Measurements from ENCODE around the gene MRPL18. TPM values are rescaled to one million over a fixed set of nuclear protein-coding genes. Genes with fewer than 3 reads are reported as not detected.

The MRPL18 gene
- total RNA-seq, 6 experiments from 2014 or later, result 74.1 to 93.6 (median 81.4) TPM

DNA sequence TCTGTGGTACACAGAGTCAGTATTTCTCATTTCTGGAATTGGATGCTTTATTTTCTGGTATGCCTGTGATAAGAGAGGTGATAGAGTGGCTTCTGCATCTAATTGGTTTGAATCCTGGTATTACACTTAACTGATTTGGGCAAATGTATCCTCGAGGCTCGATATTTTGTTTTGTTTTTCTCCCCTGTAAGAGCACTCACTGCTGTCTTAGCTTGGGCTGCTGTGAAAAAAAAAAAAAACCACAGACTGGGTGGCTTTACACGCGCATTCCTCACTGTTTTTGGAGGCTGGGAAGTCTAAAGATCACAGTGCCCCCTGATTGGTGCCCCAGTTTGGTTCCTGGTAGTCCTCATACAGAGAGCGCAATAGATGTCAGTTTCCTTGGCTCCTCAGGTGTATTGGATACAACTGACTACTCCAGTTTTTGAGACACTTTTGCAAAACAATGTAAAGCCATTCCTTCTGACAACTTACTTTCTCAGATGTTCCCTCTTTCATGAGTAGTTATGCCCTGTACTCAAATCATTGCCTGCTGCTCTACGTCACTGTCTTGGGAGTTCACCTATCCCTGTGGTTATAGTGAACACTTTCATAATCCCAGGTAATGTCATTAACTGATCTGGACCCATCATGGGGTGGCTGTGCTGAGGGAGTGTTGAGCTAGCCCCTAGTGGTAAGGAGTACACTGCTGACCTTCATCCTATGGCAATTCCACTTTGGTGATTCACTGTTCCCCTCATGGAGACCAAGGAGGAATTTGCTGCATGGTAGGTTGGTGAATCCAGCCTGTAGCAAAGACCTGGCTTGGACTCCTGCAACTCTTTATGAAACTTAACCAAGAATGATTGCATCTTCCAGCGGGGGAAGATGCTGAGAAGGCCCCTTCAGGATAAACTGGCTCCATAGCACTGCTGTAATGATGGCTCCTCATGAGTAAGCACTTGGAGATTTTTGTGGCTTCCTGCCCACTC lies 32.0 kb upstream of the MRPL18 start:
- Mint-ChIP-seq H3K9me3 (no peaks in the 10 kb centered on the region), H3K36me3 (ENCODE audit: low read depth) (peaks cover 49% of the 10 kb centered on the region), H3K4me3 (peak overlapping the region; percentile 21; the same call in 1 of the 2 replicates), H3K4me1 (ENCODE audit: low read depth) (peaks cover 47% of the 10 kb centered on the region), H3K27me3 (ENCODE audit: insufficient read depth) (peaks cover 2% of the 10 kb centered on the region; the same call in 1 of the 2 replicates), H3K27ac (peak overlapping the region; percentile 86)
- TF ChIP-seq, protein P1, sequence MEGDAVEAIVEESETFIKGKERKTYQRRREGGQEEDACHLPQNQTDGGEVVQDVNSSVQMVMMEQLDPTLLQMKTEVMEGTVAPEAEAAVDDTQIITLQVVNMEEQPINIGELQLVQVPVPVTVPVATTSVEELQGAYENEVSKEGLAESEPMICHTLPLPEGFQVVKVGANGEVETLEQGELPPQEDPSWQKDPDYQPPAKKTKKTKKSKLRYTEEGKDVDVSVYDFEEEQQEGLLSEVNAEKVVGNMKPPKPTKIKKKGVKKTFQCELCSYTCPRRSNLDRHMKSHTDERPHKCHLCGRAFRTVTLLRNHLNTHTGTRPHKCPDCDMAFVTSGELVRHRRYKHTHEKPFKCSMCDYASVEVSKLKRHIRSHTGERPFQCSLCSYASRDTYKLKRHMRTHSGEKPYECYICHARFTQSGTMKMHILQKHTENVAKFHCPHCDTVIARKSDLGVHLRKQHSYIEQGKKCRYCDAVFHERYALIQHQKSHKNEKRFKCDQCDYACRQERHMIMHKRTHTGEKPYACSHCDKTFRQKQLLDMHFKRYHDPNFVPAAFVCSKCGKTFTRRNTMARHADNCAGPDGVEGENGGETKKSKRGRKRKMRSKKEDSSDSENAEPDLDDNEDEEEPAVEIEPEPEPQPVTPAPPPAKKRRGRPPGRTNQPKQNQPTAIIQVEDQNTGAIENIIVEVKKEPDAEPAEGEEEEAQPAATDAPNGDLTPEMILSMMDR (IDR thresholded peaks at IDR 0.05), result peak; percentile 67
- peak; percentile 80 for DNase-seq

- Mint-ChIP-seq H3K36me3 (ENCODE audit: low read depth) (peaks cover 50% of the 10 kb centered on the region), H3K4me3 (peak overlapping the region; percentile 21; the same call in 1 of the 2 replicates), H3K27ac (peak overlapping the region; percentile 84), H3K27me3 (ENCODE audit: insufficient read depth) (peaks cover 2% of the 10 kb centered on the region; the same call in 1 of the 2 replicates), H3K9me3 (no peaks in the 10 kb centered on the region), H3K4me1 (ENCODE audit: low read depth) (peaks cover 47% of the 10 kb centered on the region)
- no peak for DNase-seq
- TF ChIP-seq, protein P1 (IDR thresholded peaks at IDR 0.05), result no peak
Observed at GRCh38 chr6:159759645-159760044, 30.6 kb upstream of the MRPL18 start.

- TF ChIP-seq, protein P1 (IDR thresholded peaks at IDR 0.05), result no peak
- peak; percentile 60 for DNase-seq
- H3K27me3 Mint-ChIP-seq (ENCODE audit: insufficient read depth), result peaks cover 2% of the 10 kb centered on the region; the same call in 1 of the 2 replicates
- H3K9me3 Mint-ChIP-seq, result no peaks in the 10 kb centered on the region
- peaks cover 47% of the 10 kb centered on the region for H3K4me1 Mint-ChIP-seq (ENCODE audit: low read depth)
- H3K27ac Mint-ChIP-seq, result peak overlapping the region; percentile 84
- peak overlapping the region; percentile 89 for H3K4me3 Mint-ChIP-seq
- peaks cover 44% of the 10 kb centered on the region for H3K36me3 Mint-ChIP-seq (ENCODE audit: low read depth)
Observed at GRCh38 chr6:159760602-159761057, 29.6 kb upstream of the MRPL18 start.

DNA sequence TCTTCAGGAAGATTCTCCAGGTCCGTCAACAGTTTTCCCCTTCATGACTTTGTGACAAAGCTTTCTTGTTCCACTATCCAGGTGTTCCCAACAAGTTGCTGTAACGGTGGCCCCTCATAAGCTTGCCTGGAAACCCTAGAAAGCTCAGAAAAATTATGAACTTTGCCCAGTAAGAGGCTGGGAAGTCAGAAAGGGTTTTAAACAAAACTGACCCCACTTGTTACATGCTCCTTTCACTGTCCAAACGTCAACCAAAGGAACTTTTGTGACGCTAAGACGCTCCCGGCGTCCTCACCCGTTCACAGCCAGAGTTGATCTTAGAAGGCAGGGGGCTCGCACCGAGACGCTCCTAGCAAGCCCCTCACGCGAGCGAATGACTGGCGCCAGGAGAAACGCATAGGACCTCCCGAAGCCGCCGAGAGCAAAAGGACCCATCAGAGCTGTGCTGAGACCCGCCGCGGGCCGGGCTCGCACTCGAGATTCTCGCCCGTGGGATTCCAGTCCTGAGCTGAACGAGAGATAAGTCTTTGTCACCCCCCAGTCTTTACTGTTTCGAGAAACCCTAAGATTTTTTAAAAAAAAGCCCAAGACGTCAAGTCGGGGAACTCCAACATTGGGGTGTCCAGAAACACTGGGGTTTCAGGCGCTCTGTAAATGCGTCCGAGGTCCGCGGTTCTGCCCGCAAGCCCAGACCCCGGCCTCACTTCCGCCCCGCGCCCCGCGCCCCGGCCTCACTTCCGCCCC lies 29.0 kb upstream of the MRPL18 start:
- Mint-ChIP-seq H3K4me1 (ENCODE audit: low read depth) (peaks cover 47% of the 10 kb centered on the region), H3K27ac (peak overlapping the region; percentile 84), H3K4me3 (peak overlapping the region; percentile 89), H3K27me3 (ENCODE audit: insufficient read depth) (peaks cover 2% of the 10 kb centered on the region; the same call in 1 of the 2 replicates), H3K36me3 (ENCODE audit: low read depth) (peaks cover 37% of the 10 kb centered on the region), H3K9me3 (no peaks in the 10 kb centered on the region)
- no peak for DNase-seq
- TF ChIP-seq, protein P1 (IDR thresholded peaks at IDR 0.05), result no peak

DNA sequence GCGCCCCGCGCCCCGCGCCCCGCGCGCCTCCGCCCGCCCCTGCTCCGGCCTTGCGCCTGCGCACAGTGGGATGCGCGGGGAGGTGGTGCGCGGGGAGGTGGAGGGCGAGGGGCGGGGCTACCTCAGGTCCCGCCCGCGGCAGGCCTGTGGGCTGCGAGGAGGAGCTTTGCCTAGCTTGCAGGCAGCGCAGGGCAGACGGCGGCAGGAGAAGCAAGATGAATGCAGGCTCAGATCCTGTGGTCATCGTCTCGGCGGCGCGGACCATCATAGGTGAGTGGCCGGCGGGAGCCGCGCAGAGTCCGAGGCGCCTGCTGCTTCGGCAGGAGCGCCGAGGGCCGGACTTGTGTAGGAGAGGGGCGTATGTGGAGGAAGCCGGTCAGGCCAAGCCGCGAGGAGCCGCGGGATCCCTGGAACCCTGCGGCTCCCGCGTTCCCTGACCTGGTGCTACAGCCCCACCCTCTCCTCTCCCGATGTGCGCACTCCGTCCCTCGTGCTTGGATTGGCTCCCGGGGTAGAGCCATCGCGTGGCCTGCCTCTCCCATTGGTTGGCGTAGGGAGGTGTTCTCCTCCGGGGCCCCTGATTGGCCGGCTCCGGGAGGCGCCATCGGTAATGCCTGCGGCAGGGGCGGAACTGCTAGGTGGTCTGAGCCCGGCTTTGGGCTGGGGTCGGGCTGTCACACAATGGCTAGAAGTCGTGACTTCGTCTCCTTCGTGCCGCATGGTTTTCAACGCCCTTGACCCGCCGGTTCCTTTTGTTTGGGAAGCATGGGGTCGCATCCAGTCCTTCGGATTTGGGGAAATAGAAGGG lies 28.2 kb upstream of the MRPL18 start, which contains the start of gene ACAT2:
Gene ACAT2 (plus strand): TSS at position 173 of the 808 bp plus-strand sequence. CDS start 43 bp downstream, at position 216.
- Mint-ChIP-seq H3K27me3 (ENCODE audit: insufficient read depth) (peaks cover 2% of the 10 kb centered on the region; the same call in 1 of the 2 replicates), H3K4me3 (peak within 1 kb of the TSS; percentile 92), H3K36me3 (ENCODE audit: low read depth) (peaks cover 37% of the 10 kb centered on the region), H3K4me1 (ENCODE audit: low read depth) (peaks cover 47% of the 10 kb centered on the region), H3K27ac (peak within 1 kb of the TSS; percentile 84), H3K9me3 (no peaks in the 10 kb centered on the region)
- TF ChIP-seq, protein P1 (IDR thresholded peaks at IDR 0.05), result no peak
- peak; percentile 90 for DNase-seq
